Transverse colon (tissue), 4 donors: ENCODE measurements around the gene CST4. TPM values are rescaled to one million over a fixed set of nuclear protein-coding genes. Genes with fewer than 3 reads are reported as not detected.
"Not testable (repeated sequence)": the region's sequence is repeated elsewhere in the genome, so short reads cannot be mapped to it uniquely, and the experiment has no call there.

ENCODE experiments used
- DNase-seq: peaks from one replicate; pipeline ENCODE4 v3.0.0-alpha.2; 2019
- H3K27ac ChIP-seq, 4 donors: fragments of 200-600 bp; sonication (generic); 2 replicates each; pipeline ENCODE4 v1.5.1; 2016 to 2018; ENCODE audit warnings: inconsistent platforms in 4 of 4
- H3K27me3 ChIP-seq: fragments of 200-600 bp; sonication (generic); 2 replicates; pipeline ENCODE4 v1.5.1; 2017; ENCODE audit warnings: inconsistent platforms
- H3K36me3 ChIP-seq, 4 donors: fragments of 200-600 bp; sonication (generic); 2 replicates each; pipeline ENCODE4 v1.5.1; 2017 to 2019; ENCODE audit warnings: inconsistent platforms in 4 of 4
- H3K4me1 ChIP-seq, 4 donors: fragments of 200-600 bp; sonication (generic); 2 replicates each; pipeline ENCODE4 v1.5.1; 2017 to 2020; ENCODE audit warnings: inconsistent platforms in 4 of 4
- H3K4me3 ChIP-seq, 4 donors: fragments of 200-600 bp; sonication (generic); 1 replicate in 1 of 4; 2 replicates in 3 of 4; pipeline versions ENCODE4 v1.5.1 to v1.6.1; 2017 to 2019; ENCODE audit warnings: inconsistent platforms in 4 of 4
- H3K9me3 ChIP-seq, 2 donors: fragments of 200-600 bp; sonication (generic); 2 replicates each; pipeline ENCODE4 v1.5.1; 2017 to 2019; ENCODE audit warnings: inconsistent platforms in 2 of 2
- EP300 ChIP-seq: sonication (generic); formaldehyde crosslinking; IDR thresholded peaks from one replicate; pipeline ENCODE4 v1.6.1; 2017; ENCODE audit warnings: antibody characterized with exemption, low read depth
- POLR2A ChIP-seq: fragments of 450-650 bp; IDR thresholded peaks from one replicate; pipeline ENCODE4 v1.6.1; 2016; ENCODE audit warnings: antibody characterized with exemption, mild to moderate bottlenecking, moderate library complexity
- POLR2AphosphoS5 ChIP-seq, 3 donors: sonication (generic); formaldehyde crosslinking; IDR thresholded peaks; one replicate each; pipeline ENCODE4 v1.6.1; 2016; ENCODE audit warnings: antibody characterized with exemption in 3 of 3
- WGBS, 2 donors: methylation state at CpG; one replicate each; pipeline ENCODE4 v1.1.5; 2018; ENCODE audit warnings: low coverage in 1 of 2; 5-methylcytosine and 5-hydroxymethylcytosine counted together
- in situ Hi-C, 4 donors: fragments of 200-750 bp; cut with MboI; loops; one replicate each; pipeline versions ENCODE4 v1.15.0 to v1.15.1; 2017; ENCODE audit warnings: low sequenced_read_pairs in 3 of 4, low pct_ligation_motif_present in 1 of 4, low pct_unique_long_range_greater_than_20kb in 1 of 4
- intact Hi-C: fragments of 100-400 bp; cut with DNase I; formaldehyde crosslinking; loops from one replicate; pipeline ENCODE4 v1.15.1; 2023; ENCODE audit warnings: low total_unique reads
- total RNA-seq, 4 donors: library from RNA; depleted of rRNA; stranded (reverse); fragments of >200 nt; gene quantifications; one replicate each; pipeline ENCODE4 v1.1.0, GENCODE V29; 2016
- TF ChIP-seq, protein P1 (sequence below), 5 experiments: fragments of 200-600 bp in 3 of 5; fragments of 450-650 bp in 2 of 5; sonication (generic) in 3 of 5; IDR thresholded peaks; 1 replicate in 2 of 5; 2 replicates in 3 of 5; pipeline ENCODE4 v1.5.1; 2016 to 2017; ENCODE audit warnings: antibody characterized with exemption in 5 of 5, inconsistent platforms in 3 of 5, mild to moderate bottlenecking in 2 of 5, moderate library complexity in 1 of 5

Gene CST4
- total RNA-seq, 4 donors from 2014 or later = not detected

DNA sequence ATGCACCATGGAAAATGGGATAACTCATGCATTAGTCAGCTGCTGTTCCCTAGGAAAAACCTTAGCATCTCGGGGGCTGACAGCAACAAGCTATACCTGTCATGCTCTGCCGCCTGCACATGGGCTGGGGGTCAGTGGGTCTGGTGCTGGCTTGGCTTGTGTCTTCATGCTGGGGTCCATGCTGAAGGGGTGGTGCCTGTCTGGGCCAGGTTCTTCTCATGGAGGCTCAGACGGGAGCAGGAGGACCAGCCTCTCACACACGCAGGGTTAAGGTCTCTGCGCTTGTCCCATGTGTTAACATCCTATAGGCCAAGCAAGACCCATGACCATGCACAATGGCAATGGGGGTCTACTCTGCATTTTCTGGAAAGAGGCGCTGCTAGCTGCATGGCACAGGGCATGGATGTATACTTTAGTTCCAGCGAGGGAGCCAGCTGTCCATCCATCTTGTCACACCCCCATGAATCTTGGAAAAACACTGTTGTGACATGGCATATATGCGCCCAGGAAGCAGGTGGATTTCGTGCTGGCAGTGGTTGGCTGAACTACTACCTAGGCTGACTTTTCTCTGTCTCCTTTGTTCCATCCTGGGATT is 26.5 kb downstream of the CST4 start:
- no peak overlapping the region for H3K4me3 ChIP-seq
- 80 to 88% methylated on average over 1 to 9 of the region's 9 CpGs for WGBS, 2 donors
- H3K36me3 ChIP-seq = no peaks in the 10 kb centered on the region
- DNase-seq = no peak
- no peak overlapping the region for H3K27ac ChIP-seq
- H3K27me3 ChIP-seq = no peaks in the 10 kb centered on the region
- TF ChIP-seq POLR2A = no peak
- TF ChIP-seq EP300 = no peak
- TF ChIP-seq POLR2AphosphoS5 (IDR thresholded peaks at IDR 0.05) = no peak
- TF ChIP-seq, protein P1, sequence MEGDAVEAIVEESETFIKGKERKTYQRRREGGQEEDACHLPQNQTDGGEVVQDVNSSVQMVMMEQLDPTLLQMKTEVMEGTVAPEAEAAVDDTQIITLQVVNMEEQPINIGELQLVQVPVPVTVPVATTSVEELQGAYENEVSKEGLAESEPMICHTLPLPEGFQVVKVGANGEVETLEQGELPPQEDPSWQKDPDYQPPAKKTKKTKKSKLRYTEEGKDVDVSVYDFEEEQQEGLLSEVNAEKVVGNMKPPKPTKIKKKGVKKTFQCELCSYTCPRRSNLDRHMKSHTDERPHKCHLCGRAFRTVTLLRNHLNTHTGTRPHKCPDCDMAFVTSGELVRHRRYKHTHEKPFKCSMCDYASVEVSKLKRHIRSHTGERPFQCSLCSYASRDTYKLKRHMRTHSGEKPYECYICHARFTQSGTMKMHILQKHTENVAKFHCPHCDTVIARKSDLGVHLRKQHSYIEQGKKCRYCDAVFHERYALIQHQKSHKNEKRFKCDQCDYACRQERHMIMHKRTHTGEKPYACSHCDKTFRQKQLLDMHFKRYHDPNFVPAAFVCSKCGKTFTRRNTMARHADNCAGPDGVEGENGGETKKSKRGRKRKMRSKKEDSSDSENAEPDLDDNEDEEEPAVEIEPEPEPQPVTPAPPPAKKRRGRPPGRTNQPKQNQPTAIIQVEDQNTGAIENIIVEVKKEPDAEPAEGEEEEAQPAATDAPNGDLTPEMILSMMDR (IDR thresholded peaks at IDR 0.05) = no peak
- intact Hi-C loops = no loop called here
- H3K4me1 ChIP-seq = peaks cover 0 to 5% (median 2%) of the 10 kb centered on the region in 4 donors
- H3K9me3 ChIP-seq = no peaks in the 10 kb centered on the region
- in situ Hi-C loops = no loop called here

DNA sequence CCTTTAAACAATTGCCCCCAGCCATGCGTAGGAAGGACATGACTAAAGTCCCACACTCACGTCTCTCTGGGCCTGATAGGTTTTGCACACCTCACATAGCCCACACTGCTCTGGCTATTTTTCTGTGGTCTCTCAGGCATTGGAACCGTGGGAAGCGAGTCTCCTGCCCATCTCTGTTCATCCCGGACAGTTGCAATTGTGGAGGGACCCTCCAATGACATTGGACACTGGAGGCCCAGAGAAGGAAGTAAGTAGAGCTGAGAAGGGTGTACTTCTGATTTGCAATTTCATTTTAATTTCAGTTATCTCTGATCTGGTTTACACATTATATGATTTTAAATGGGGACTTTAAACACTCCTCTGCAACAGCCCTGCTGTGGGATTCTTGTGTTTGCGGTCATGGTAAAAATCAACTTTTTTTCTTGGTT is 27.8 kb downstream of the CST4 start:
- no peak for DNase-seq
- Histone ChIP-seq H3K27ac (peak overlapping the region in 1 of 4 donors; percentile 23), H3K27me3 (no peaks in the 10 kb centered on the region), H3K4me3 (no peak overlapping the region), H3K9me3 (no peaks in the 10 kb centered on the region), H3K36me3 (no peaks in the 10 kb centered on the region), H3K4me1 (peaks cover 0 to 5% (median 2%) of the 10 kb centered on the region in 4 donors)
- intact Hi-C loops (no loop called here), in situ Hi-C loops (no loop called here)
- no peak for TF ChIP-seq EP300
- TF ChIP-seq, protein P1 (IDR thresholded peaks at IDR 0.05) = no peak
- TF ChIP-seq POLR2AphosphoS5 (IDR thresholded peaks at IDR 0.05) = no peak
- no peak for TF ChIP-seq POLR2A
- WGBS, 2 donors = 80 to 85% methylated on average over 4 to 6 of the region's 6 CpGs

DNA sequence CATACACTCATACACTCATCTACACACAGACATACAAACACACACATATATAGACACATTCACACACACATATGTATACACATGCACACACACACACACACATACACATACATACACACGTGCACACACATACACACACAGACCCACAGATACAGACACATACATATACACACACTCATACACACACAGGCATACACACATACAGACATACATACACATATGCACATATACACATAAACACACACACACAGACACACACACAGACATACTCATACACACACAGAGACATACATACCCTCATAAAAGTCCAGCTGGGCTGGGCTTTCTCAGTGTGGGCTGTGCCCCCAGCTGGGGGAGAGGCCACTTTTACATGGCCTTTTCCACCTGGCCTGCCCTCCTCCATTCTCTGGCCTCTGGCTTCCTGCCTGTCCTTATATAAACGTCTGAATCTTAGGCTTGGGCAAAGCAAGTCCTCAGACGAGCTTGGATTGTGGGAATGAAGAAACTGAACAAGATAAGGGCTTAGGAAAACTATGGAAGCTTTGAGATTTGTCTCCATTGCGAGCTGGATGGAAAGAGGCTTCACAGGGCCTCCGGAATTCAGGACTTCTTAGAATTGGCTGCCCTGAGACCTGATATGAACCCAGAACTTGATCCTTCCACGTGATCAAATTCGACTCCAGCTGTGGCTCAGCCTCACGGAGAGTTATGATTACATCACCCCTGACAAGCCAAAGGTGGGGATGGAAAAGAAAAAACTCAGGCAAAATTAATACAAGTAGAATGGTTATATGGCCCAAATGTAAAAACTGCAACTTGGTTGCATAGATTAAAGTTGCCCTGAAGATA is 28.6 kb downstream of the CST4 start:
- DNase-seq = no peak
- H3K4me3 ChIP-seq = no peak overlapping the region
- intact Hi-C loops = no loop called here
- no peaks in the 10 kb centered on the region for H3K9me3 ChIP-seq
- in situ Hi-C loops = no loop called here
- H3K36me3 ChIP-seq = no peaks in the 10 kb centered on the region
- no peaks in the 10 kb centered on the region for H3K27me3 ChIP-seq
- H3K4me1 ChIP-seq = peaks cover 0 to 7% (median 5%) of the 10 kb centered on the region in 4 donors
- H3K27ac ChIP-seq = peak overlapping the region in 1 of 4 donors; percentile 17
- WGBS, 2 donors = 34 to 47% methylated on average over 8 of the region's 8 CpGs
- TF ChIP-seq POLR2A = no peak
- no peak for TF ChIP-seq POLR2AphosphoS5 (IDR thresholded peaks at IDR 0.05)
- TF ChIP-seq, protein P1 (IDR thresholded peaks at IDR 0.05) = no peak
- no peak for TF ChIP-seq EP300

DNA sequence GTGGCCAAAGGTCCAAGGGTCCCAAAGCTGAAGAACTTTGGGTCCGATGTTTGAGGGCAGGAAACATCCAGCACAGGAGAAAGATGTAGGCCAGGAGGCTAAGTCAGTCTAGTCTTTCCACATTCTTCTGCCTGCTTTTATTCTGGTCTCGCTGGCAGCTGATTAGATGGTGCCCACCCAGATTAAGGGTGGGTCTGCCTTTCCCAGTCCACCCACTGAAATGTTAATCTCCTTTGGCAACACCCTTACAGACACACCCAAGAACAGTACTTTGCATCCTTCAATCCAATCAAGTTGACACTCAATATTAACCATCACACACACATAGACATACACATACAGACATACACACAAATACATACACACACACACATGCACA is 29.2 kb downstream of the CST4 start:
- H3K4me1 ChIP-seq, DNase-seq, in situ Hi-C loops, H3K4me3 ChIP-seq, H3K27ac ChIP-seq, H3K27me3 ChIP-seq, H3K36me3 ChIP-seq, intact Hi-C loops, H3K9me3 ChIP-seq: not testable (repeated sequence)
- WGBS, 2 donors = 69 to 78% methylated on average over 1 to 2 of the region's 2 CpGs
